ENCODE results near the gene GPD1.
A peak's percentile ranks its signal among the peaks of the same experiment; 100 is the strongest.

Gene GPD1

DNA sequence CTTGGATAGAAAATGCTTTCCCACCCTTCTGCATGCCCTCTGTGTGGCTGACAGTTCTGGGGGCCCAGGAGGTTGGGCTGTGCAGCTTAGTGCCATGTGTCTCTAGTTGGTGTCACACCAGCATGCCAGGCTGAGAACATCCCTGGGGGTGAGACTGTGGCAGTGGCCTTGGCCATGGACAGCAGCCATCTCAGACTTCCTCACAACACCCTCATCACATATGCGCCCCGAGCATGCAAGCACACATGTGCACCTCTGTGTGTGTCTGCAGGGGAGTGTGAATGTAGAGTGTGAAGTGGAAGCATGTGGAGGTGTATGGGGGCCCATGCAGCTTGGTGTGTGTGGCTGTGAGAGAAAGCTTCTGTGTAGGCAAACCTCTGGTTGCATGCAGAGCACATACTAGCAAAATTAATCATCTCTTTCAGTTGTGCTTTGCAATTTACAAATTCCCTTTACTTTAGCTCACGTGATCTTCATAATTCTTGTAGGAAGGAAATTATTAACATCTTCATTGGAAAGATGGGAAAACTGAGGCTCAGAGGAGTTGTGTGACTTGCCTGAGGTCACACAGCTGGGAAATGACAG lies 38.0 kb upstream of the GPD1 start:
- H3K4me3 ChIP-seq (ENCODE audit: control insufficient read depth, low read depth, low read length): no peak overlapping the region
- DNase-seq (ENCODE audit: low read depth): no peak

DNA sequence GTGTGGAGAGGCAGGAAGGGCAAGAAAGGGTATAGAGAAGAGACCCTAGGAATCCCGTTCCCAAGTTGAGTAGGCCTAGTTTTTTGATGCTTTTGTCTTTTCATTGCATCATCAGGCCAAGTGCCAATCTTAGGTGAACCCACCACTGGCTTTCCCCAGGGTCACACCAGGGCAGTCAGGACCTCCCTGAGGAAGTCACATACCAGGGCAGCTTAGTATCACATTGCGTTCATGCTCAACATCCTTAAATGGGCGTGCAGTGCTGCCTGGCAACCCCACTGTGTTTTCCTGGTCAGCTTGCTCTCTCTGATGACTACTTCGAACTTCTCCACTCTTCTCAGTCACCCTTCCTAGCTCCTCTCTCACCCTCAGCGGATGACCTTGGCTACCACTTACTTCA lies 37.4 kb upstream of the GPD1 start:
- H3K4me3 ChIP-seq (ENCODE audit: control insufficient read depth, low read depth, low read length): no peak overlapping the region
- TF ChIP-seq, protein P1, sequence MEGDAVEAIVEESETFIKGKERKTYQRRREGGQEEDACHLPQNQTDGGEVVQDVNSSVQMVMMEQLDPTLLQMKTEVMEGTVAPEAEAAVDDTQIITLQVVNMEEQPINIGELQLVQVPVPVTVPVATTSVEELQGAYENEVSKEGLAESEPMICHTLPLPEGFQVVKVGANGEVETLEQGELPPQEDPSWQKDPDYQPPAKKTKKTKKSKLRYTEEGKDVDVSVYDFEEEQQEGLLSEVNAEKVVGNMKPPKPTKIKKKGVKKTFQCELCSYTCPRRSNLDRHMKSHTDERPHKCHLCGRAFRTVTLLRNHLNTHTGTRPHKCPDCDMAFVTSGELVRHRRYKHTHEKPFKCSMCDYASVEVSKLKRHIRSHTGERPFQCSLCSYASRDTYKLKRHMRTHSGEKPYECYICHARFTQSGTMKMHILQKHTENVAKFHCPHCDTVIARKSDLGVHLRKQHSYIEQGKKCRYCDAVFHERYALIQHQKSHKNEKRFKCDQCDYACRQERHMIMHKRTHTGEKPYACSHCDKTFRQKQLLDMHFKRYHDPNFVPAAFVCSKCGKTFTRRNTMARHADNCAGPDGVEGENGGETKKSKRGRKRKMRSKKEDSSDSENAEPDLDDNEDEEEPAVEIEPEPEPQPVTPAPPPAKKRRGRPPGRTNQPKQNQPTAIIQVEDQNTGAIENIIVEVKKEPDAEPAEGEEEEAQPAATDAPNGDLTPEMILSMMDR (IDR thresholded peaks at IDR 0.05; ENCODE audit: control insufficient read depth, insufficient read depth, low read depth, low read length, missing control alignments): no peak
- DNase-seq (ENCODE audit: low read depth): peak; percentile 59

More for the DNA sequence above, 38.0 kb upstream of the GPD1 start:
- TF ChIP-seq, protein P1 (IDR thresholded peaks at IDR 0.05; ENCODE audit: control insufficient read depth, insufficient read depth, low read depth, low read length, missing control alignments): no peak

- H3K4me3 ChIP-seq (ENCODE audit: control insufficient read depth, low read depth, low read length): no peak overlapping the region
- TF ChIP-seq, protein P1 (IDR thresholded peaks at IDR 0.05; ENCODE audit: control insufficient read depth, insufficient read depth, low read depth, low read length, missing control alignments): no peak
- DNase-seq (ENCODE audit: low read depth): no peak
Measured at GRCh38 chr12:50069069-50069468, 34.7 kb upstream of the GPD1 start.

GRCh38 chr12:50069539-50069938 lies 34.3 kb upstream of the GPD1 start:
- DNase-seq (ENCODE audit: low read depth): no peak
- H3K4me3 ChIP-seq (ENCODE audit: control insufficient read depth, low read depth, low read length): no peak overlapping the region
- TF ChIP-seq, protein P1 (IDR thresholded peaks at IDR 0.05; ENCODE audit: control insufficient read depth, insufficient read depth, low read depth, low read length, missing control alignments): no peak

- TF ChIP-seq, protein P1 (IDR thresholded peaks at IDR 0.05; ENCODE audit: control insufficient read depth, insufficient read depth, low read depth, low read length, missing control alignments): peak; percentile 99
- no peak for DNase-seq (ENCODE audit: low read depth)
- H3K4me3 ChIP-seq (ENCODE audit: control insufficient read depth, low read depth, low read length): no peak overlapping the region
Measured at GRCh38 chr12:50070314-50071060, 33.3 kb upstream of the GPD1 start.

DNA sequence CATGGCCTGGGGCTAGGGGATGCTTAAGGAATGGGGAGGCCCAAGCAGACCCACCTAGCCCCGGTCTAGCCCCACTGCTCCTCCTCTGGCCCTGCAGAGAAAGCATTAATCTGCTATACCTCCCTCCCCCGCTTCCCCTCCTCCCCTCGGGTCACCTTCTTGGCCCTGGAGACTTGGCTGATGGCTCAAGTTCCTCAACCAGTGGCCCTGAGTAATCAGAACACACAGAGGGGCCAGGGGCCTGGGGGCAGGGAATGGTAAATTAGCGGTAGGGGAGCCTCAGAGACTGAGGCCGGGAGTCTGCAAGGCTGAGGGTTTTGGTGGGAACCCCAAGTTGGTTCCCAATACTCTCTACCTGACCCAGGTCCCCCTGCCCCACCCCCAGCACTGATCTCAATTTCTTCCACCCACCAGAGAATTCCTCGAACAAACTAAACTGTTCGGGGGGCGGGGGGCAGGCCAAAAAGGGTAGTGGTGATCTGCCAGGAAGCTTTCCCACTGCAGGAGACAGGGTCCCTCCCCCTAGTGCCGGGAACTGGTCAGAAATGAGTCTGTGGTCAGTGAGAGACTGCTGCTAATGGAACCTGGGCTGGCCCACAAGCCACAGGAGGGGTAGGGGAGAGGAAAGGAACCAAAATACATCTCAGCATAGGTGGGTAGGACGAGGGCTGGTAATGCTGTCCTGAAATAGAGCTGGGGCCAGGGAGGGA lies 31.5 kb upstream of the GPD1 start:
- TF ChIP-seq, protein P1 (IDR thresholded peaks at IDR 0.05; ENCODE audit: control insufficient read depth, insufficient read depth, low read depth, low read length, missing control alignments): no peak
- no peak overlapping the region for H3K4me3 ChIP-seq (ENCODE audit: control insufficient read depth, low read depth, low read length)
- DNase-seq (ENCODE audit: low read depth): no peak
